ENCODE data around the gene LRRN4. TPM values are rescaled to one million over a fixed set of nuclear protein-coding genes. Genes with fewer than 3 reads are reported as not detected.

The LRRN4 gene
- total RNA-seq, 2 donors from 2014 or later: 1.6 to 7.6 TPM

DNA sequence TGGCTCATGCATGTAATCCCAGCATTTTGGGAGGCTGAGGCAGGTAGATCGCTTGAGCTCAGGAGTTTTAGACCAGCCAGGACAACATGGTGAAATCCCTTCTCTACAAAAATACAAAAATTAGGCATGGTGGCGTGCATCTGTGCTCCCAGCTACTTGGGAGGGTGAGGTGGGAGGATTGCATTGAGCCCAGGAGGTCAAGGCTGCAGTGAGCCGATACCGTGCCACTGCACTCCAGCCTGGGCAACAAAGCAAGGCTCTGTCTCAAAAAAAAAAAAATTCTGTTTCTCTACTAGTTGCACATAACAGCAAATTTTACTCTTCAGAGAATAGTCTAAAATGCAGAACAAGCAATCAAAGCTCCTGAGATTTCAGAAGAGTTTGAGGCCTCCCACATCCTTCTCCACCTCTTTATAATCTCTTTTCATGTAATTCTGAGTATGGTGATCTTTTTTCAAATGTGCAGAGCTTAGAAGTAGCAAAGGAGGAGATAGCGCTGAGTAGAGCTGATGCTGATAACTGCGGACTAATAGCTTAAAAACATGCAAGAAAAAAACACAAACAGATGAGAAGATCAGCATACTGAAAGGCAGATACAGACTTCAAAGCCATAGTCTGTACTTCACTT is 23.3 kb downstream of the LRRN4 start:
- Mint-ChIP-seq H3K9me3 (peaks cover 3% of the 10 kb centered on the region), H3K27me3 (ENCODE audit: insufficient read depth) (no peaks in the 10 kb centered on the region), H3K4me3 (no peak overlapping the region), H3K27ac (no peak overlapping the region), H3K36me3 (ENCODE audit: low read depth) (peaks cover 46% of the 10 kb centered on the region), H3K4me1 (no peaks in the 10 kb centered on the region)
- H3K36me3 ChIP-seq (ENCODE audit: control insufficient read depth, insufficient read depth, low read length): peaks cover 61% of the 10 kb centered on the region
- no peak overlapping the region for H3K4me3 ChIP-seq (ENCODE audit: low read length)
- peaks cover 5% of the 10 kb centered on the region for H3K9me3 ChIP-seq (ENCODE audit: control insufficient read depth, low read length)
- WGBS, 2 experiments (ENCODE audit: insufficient coverage in 1 of 2, insufficient read length in 1 of 2): 89 to 97% methylated on average over 3 to 6 of the region's 6 CpGs
- no peak overlapping the region for H3K27ac ChIP-seq (ENCODE audit: low read depth, low read length)
- peaks cover 3% of the 10 kb centered on the region for H3K4me1 ChIP-seq (ENCODE audit: control insufficient read depth, insufficient read depth, low read length)
- H3K27me3 ChIP-seq (ENCODE audit: control insufficient read depth, insufficient read depth, low read length, poor library complexity, severe bottlenecking): no peaks in the 10 kb centered on the region
- TF ChIP-seq, protein P1, sequence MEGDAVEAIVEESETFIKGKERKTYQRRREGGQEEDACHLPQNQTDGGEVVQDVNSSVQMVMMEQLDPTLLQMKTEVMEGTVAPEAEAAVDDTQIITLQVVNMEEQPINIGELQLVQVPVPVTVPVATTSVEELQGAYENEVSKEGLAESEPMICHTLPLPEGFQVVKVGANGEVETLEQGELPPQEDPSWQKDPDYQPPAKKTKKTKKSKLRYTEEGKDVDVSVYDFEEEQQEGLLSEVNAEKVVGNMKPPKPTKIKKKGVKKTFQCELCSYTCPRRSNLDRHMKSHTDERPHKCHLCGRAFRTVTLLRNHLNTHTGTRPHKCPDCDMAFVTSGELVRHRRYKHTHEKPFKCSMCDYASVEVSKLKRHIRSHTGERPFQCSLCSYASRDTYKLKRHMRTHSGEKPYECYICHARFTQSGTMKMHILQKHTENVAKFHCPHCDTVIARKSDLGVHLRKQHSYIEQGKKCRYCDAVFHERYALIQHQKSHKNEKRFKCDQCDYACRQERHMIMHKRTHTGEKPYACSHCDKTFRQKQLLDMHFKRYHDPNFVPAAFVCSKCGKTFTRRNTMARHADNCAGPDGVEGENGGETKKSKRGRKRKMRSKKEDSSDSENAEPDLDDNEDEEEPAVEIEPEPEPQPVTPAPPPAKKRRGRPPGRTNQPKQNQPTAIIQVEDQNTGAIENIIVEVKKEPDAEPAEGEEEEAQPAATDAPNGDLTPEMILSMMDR (conservative IDR thresholded peaks at IDR 0.05): no peak
- DNase-seq: no peak
- no peak overlapping the region for H3K9ac ChIP-seq (ENCODE audit: extremely low read depth, low read length, poor library complexity, severe bottlenecking)

DNA sequence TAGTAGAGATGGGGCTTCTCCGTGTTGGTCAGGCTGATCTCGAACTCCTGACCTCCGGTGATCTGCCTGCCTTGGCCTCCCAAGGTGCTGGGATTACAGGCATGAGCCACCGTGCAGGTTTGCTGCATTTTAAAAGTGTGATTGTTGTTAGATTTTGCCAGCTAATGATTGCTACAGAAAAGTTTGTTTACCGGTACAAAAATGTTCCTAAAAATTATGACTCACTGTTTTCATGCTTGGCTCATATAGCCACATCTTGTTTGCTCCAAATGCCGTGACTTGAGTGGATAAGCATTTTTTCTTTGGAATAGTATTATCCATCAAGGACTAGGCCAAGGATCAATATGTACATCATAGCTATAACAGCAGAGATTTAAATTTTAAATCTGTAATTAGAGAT is 24.3 kb downstream of the LRRN4 start:
- Histone ChIP-seq H3K27ac (ENCODE audit: low read depth, low read length) (no peak overlapping the region), H3K36me3 (ENCODE audit: control insufficient read depth, insufficient read depth, low read length) (peaks cover 67% of the 10 kb centered on the region), H3K27me3 (ENCODE audit: control insufficient read depth, insufficient read depth, low read length, poor library complexity, severe bottlenecking) (no peaks in the 10 kb centered on the region), H3K9ac (ENCODE audit: extremely low read depth, low read length, poor library complexity, severe bottlenecking) (no peak overlapping the region), H3K4me1 (ENCODE audit: control insufficient read depth, insufficient read depth, low read length) (peaks cover 3% of the 10 kb centered on the region), H3K4me3 (ENCODE audit: low read length) (no peak overlapping the region), H3K9me3 (ENCODE audit: control insufficient read depth, low read length) (peaks cover 15% of the 10 kb centered on the region)
- Mint-ChIP-seq H3K9me3 (peaks cover 13% of the 10 kb centered on the region), H3K4me3 (no peak overlapping the region), H3K36me3 (ENCODE audit: low read depth) (peaks cover 51% of the 10 kb centered on the region), H3K4me1 (no peaks in the 10 kb centered on the region), H3K27me3 (ENCODE audit: insufficient read depth) (no peaks in the 10 kb centered on the region), H3K27ac (no peak overlapping the region)
- no peak for DNase-seq
- 94 to 100% methylated on average over 3 to 6 of the region's 6 CpGs for WGBS, 2 experiments (ENCODE audit: insufficient coverage in 1 of 2, insufficient read length in 1 of 2)
- TF ChIP-seq, protein P1 (conservative IDR thresholded peaks at IDR 0.05): no peak

GRCh38 chr20:6028818-6029217 is 25.0 kb downstream of the LRRN4 start:
- H3K27ac ChIP-seq (ENCODE audit: low read depth, low read length): no peak overlapping the region
- peaks cover 52% of the 10 kb centered on the region for H3K36me3 Mint-ChIP-seq (ENCODE audit: low read depth)

More at GRCh38 chr20:6028818-6029217, 25.0 kb downstream of the LRRN4 start:
- Mint-ChIP-seq H3K4me1 (no peaks in the 10 kb centered on the region), H3K4me3 (no peak overlapping the region), H3K27ac (no peak overlapping the region), H3K9me3 (peaks cover 20% of the 10 kb centered on the region), H3K27me3 (ENCODE audit: insufficient read depth) (no peaks in the 10 kb centered on the region)
- no peaks in the 10 kb centered on the region for H3K27me3 ChIP-seq (ENCODE audit: control insufficient read depth, insufficient read depth, low read length, poor library complexity, severe bottlenecking)
- H3K4me3 ChIP-seq (ENCODE audit: low read length): no peak overlapping the region
- DNase-seq: no peak
- TF ChIP-seq, protein P1 (conservative IDR thresholded peaks at IDR 0.05): no peak
- H3K4me1 ChIP-seq (ENCODE audit: control insufficient read depth, insufficient read depth, low read length): peaks cover 3% of the 10 kb centered on the region
- peaks cover 67% of the 10 kb centered on the region for H3K36me3 ChIP-seq (ENCODE audit: control insufficient read depth, insufficient read depth, low read length)
- no peak overlapping the region for H3K9ac ChIP-seq (ENCODE audit: extremely low read depth, low read length, poor library complexity, severe bottlenecking)
- peaks cover 22% of the 10 kb centered on the region for H3K9me3 ChIP-seq (ENCODE audit: control insufficient read depth, low read length)
